Measurements from ENCODE around the gene FH.

The FH gene

DNA sequence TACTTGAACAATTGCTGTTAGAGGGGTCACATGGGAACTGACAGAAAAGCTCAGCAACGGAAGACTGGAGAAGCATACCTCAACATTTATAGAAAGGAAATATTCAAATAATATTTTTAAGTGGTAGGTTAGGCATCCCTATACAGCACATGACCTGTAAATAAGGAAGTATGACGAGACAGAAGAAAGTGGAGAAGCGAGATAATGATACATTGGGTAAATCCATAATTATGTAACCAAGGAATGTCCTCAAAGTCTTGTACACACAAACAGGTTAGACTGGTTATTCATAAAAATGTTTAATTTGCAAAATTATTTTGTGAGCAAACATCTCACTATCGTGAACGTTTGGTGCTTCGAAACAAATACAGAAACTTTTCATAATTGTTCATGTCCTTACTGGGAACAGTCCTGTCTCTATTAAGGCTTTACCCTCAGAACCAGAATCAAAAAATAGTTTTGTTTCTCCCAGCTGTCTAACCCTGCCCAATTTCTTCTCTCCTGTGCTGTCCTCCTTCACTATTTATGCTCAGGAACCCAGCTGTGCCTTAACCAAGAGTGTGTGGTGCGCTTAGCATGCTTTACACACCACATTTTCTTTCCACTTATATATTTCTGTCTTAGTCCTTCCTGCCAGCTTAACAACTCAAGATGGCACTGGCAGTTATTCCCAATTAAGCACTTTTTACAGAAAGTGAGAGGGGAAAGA lies 22.8 kb upstream of the FH start (continued):
- TF ChIP-seq, protein P1, sequence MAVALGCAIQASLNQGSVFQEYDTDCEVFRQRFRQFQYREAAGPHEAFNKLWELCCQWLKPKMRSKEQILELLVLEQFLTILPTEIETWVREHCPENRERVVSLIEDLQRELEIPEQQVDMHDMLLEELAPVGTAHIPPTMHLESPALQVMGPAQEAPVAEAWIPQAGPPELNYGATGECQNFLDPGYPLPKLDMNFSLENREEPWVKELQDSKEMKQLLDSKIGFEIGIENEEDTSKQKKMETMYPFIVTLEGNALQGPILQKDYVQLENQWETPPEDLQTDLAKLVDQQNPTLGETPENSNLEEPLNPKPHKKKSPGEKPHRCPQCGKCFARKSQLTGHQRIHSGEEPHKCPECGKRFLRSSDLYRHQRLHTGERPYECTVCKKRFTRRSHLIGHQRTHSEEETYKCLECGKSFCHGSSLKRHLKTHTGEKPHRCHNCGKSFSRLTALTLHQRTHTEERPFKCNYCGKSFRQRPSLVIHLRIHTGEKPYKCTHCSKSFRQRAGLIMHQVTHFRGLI (tag by site-specific recombination; IDR thresholded peaks at IDR 0.05): no peak
- TF ChIP-seq, protein P2, sequence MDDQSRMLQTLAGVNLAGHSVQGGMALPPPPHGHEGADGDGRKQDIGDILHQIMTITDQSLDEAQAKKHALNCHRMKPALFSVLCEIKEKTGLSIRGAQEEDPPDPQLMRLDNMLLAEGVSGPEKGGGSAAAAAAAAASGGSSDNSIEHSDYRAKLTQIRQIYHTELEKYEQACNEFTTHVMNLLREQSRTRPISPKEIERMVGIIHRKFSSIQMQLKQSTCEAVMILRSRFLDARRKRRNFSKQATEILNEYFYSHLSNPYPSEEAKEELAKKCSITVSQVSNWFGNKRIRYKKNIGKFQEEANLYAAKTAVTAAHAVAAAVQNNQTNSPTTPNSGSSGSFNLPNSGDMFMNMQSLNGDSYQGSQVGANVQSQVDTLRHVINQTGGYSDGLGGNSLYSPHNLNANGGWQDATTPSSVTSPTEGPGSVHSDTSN (CRISPR knock-in tag; IDR thresholded peaks at IDR 0.05): no peak
- no peak for TF ChIP-seq ZNF596 (tag by site-specific recombination; IDR thresholded peaks at IDR 0.05)
- TF ChIP-seq, protein P3, sequence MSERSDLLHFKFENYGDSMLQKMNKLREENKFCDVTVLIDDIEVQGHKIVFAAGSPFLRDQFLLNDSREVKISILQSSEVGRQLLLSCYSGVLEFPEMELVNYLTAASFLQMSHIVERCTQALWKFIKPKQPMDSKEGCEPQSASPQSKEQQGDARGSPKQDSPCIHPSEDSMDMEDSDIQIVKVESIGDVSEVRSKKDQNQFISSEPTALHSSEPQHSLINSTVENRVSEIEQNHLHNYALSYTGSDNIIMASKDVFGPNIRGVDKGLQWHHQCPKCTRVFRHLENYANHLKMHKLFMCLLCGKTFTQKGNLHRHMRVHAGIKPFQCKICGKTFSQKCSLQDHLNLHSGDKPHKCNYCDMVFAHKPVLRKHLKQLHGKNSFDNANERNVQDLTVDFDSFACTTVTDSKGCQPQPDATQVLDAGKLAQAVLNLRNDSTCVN (tag by site-specific recombination; optimal IDR thresholded peaks at IDR 0.05): no peak

DNA sequence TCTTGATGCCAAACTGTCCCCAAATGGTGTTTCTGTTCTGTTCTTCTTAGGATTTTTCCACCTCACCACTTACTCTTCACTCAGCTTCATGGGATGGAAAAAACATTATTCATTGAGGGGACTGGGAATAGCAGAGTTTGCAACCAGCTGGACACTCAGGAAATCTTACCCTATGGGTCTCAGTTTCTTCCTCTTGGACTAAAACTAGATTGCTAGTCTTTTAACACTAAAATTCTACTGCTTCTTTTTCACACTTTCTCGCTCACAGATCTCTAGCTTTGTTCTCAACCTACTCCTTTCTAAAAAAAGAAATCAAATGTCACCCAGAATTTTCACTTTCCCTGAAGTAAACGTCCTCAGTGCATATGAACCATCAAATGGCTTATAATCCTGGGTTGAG lies 17.4 kb upstream of the FH start:
- POLR2A ChIA-PET: no interaction called here
- Histone ChIP-seq H3K4me3 (ENCODE audit: low read depth, low read length) (no peak overlapping the region), H3K4me1 (ENCODE audit: control insufficient read depth, insufficient read depth, low read length) (no peaks in the 10 kb centered on the region), H3K36me3 (ENCODE audit: control insufficient read depth in 2 of 2, insufficient read depth in 1 of 2, low read length in 2 of 2) (no peaks in the 10 kb centered on the region), H3K9me3 (ENCODE audit: control insufficient read depth, insufficient read depth, low read depth, low read length) (no peaks in the 10 kb centered on the region), H3K27ac (ENCODE audit: extremely low read depth, low read depth, low read length) (no peak overlapping the region)
- CTCF ChIA-PET: no interaction called here
- TF ChIP-seq, protein P4, sequence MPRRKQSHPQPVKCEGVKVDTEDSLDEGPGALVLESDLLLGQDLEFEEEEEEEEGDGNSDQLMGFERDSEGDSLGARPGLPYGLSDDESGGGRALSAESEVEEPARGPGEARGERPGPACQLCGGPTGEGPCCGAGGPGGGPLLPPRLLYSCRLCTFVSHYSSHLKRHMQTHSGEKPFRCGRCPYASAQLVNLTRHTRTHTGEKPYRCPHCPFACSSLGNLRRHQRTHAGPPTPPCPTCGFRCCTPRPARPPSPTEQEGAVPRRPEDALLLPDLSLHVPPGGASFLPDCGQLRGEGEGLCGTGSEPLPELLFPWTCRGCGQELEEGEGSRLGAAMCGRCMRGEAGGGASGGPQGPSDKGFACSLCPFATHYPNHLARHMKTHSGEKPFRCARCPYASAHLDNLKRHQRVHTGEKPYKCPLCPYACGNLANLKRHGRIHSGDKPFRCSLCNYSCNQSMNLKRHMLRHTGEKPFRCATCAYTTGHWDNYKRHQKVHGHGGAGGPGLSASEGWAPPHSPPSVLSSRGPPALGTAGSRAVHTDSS (tag by site-specific recombination; IDR thresholded peaks at IDR 0.05): no peak
- TF ChIP-seq, protein P5, sequence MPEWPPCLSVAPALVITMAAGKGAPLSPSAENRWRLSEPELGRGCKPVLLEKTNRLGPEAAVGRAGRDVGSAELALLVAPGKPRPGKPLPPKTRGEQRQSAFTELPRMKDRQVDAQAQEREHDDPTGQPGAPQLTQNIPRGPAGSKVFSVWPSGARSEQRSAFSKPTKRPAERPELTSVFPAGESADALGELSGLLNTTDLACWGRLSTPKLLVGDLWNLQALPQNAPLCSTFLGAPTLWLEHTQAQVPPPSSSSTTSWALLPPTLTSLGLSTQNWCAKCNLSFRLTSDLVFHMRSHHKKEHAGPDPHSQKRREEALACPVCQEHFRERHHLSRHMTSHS (tag by site-specific recombination; IDR thresholded peaks at IDR 0.05): no peak
- no peak for TF ChIP-seq ZFP3 (tag by site-specific recombination; IDR thresholded peaks at IDR 0.05; ENCODE audit: low read depth)
- TF ChIP-seq, protein P6, sequence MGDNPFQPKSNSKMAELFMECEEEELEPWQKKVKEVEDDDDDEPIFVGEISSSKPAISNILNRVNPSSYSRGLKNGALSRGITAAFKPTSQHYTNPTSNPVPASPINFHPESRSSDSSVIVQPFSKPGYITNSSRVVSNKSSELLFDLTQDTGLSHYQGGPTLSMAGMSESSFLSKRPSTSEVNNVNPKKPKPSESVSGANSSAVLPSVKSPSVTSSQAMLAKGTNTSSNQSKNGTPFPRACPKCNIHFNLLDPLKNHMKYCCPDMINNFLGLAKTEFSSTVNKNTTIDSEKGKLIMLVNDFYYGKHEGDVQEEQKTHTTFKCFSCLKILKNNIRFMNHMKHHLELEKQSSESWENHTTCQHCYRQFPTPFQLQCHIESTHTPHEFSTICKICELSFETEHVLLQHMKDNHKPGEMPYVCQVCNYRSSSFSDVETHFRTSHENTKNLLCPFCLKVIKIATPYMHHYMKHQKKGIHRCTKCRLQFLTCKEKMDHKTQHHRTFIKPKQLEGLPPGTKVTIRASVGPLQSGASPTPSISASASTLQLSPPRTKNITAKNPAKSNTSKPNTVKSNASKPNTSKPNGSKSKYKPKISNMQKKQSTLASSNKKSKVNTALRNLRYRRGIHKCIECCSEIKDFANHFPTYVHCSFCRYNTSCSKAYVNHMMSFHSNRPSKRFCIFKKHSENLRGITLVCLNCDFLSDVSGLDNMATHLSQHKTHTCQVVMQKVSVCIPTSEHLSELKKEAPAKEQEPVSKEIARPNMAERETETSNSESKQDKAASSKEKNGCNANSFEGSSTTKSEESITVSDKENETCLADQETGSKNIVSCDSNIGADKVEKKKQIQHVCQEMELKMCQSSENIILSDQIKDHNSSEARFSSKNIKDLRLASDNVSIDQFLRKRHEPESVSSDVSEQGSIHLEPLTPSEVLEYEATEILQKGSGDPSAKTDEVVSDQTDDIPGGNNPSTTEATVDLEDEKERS (tag by site-specific recombination; IDR thresholded peaks at IDR 0.05): no peak

DNA sequence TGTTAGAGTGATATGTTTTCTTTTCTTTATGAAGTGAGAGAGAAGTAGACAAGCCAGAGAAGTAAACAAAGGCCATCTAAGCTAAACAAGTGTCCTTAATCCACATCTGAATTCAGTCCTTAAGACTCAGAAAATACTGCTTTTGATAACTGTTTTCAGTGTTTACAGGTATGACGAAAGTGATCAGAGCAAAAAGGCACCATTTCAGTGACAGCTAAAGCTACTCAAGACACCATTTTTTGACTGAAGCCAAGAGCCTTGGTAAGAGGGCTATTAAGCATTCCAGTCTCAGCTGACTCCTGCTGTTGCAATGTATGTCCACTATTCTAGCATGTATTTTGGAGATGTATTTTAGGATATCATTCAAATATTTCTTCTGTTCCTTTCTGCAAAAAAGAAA lies 16.7 kb upstream of the FH start:
- no peaks in the 10 kb centered on the region for H3K36me3 ChIP-seq (ENCODE audit: control insufficient read depth in 2 of 2, insufficient read depth in 1 of 2, low read length in 2 of 2)
- ChIA-PET CTCF (interaction anchor here (0.6 kb wide), 1 partner anchor 669 kb away, joined by 3 read pairs; no protein-coding TSS in a partner anchor), POLR2A (no interaction called here)
- no peaks in the 10 kb centered on the region for H3K9me3 ChIP-seq (ENCODE audit: control insufficient read depth, insufficient read depth, low read depth, low read length)
- no peak overlapping the region for H3K27ac ChIP-seq (ENCODE audit: extremely low read depth, low read depth, low read length)
- no peaks in the 10 kb centered on the region for H3K4me1 ChIP-seq (ENCODE audit: control insufficient read depth, insufficient read depth, low read length)
- no peak overlapping the region for H3K4me3 ChIP-seq (ENCODE audit: low read depth, low read length)
- TF ChIP-seq ZNF514 (tag by site-specific recombination; IDR thresholded peaks at IDR 0.05) (no peak), KLF10 (tag by site-specific recombination; IDR thresholded peaks at IDR 0.05) (no peak), ZNF791 (tag by site-specific recombination; IDR thresholded peaks at IDR 0.05) (no peak), GLIS2 (tag by site-specific recombination; IDR thresholded peaks at IDR 0.05) (no peak)

Data from HEK293 (cell line).